Adrenal gland (tissue), 12 donors: Measurements from ENCODE around the gene ATP11A. TPM values are rescaled to one million over a fixed set of nuclear protein-coding genes. Genes with fewer than 3 reads are reported as not detected.

Experiments used
- DNase-seq, 7 donors: peaks; one replicate each; pipeline ENCODE4 v3.0.0-alpha.2; 2019 to 2020
- H3K27ac ChIP-seq, 5 donors: fragments of 200-600 bp; sonication (generic) in 4 of 5; 1 replicate in 3 of 5; 2 replicates in 2 of 5; pipeline versions ENCODE4 v1.5.1 to v1.8.0; 2016 to 2020; ENCODE audit warnings: mild to moderate bottlenecking in 1 of 5
- H3K27me3 ChIP-seq: fragments of 200-600 bp; 2 replicates; pipeline ENCODE4 v1.8.0; 2021
- H3K36me3 ChIP-seq, 2 donors: fragments of 200-600 bp; replicated peaks in 1 of 2; 1 replicate in 1 of 2; 2 replicates in 1 of 2; pipeline versions ENCODE4 v1.5.1 to v1.8.0; 2018 to 2022
- H3K4me1 ChIP-seq, 2 donors: fragments of 200-600 bp; replicated peaks in 1 of 2; 1 replicate in 1 of 2; 2 replicates in 1 of 2; pipeline versions ENCODE4 v1.5.1 to v1.8.0; 2018 to 2021
- H3K4me3 ChIP-seq, 4 donors: fragments of 200-600 bp; sonication (generic) in 3 of 4; one replicate each; pipeline ENCODE4 v1.5.1; 2016 to 2018
- H3K9me3 ChIP-seq, 3 donors: fragments of 200-600 bp; sonication (generic) in 1 of 3; replicated peaks in 1 of 3; 1 replicate in 2 of 3; 2 replicates in 1 of 3; pipeline versions ENCODE4 v1.5.1 to v1.8.0; 2016 to 2021
- CTCF ChIP-seq, 6 experiments: fragments of 450-650 bp in 4 of 6; fragments of 200-600 bp in 2 of 6; sonication (generic) in 1 of 6; IDR thresholded peaks; 1 replicate in 5 of 6; 2 replicates in 1 of 6; pipeline versions ENCODE4 v1.5.1 to v1.8.0; 2016 to 2021; ENCODE audit warnings: antibody characterized with exemption in 6 of 6, mild to moderate bottlenecking in 2 of 6, moderate library complexity in 1 of 6
- POLR2A ChIP-seq, 2 donors: fragments of 450-650 bp; IDR thresholded peaks; one replicate each; pipeline ENCODE4 v1.6.1; 2017; ENCODE audit warnings: antibody characterized with exemption in 2 of 2, mild to moderate bottlenecking in 2 of 2, moderate library complexity in 1 of 2
- WGBS, 4 donors: extraction: QIAGEN DNeasy Blood & Tissue Kit in 2 of 4; methylation state at CpG; one replicate each; pipeline versions ENCODE4 v1.1.5 to v1.1.7; 2013 to 2017; 5-methylcytosine and 5-hydroxymethylcytosine counted together
- intact Hi-C, 2 donors: fragments of 100-400 bp; cut with DNase I; formaldehyde crosslinking; loops; one replicate each; pipeline versions ENCODE4 v1.14.1 to v1.15.0; 2022 to 2023
- polyA plus RNA-seq, 3 donors: library from polyadenylated mRNA; stranded (reverse); fragments of 200-250 nt in 2 of 3; fragments of 350-450 nt in 1 of 3; fragmentation: Illumina TruSeq in 1 of 3; extraction: RNeasy Lipid Tissue Mini Kit (QIAGEN cat#74804) in 1 of 3; gene quantifications; one replicate each; pipeline ENCODE4 v1.2.3, GENCODE V29; 2013 to 2014
- total RNA-seq, 9 donors: library from RNA; depleted of rRNA in 4 of 9; stranded (reverse); fragments of >200 nt in 4 of 9; fragments of 120-200 nt in 1 of 9; fragmentation: NEBNext Ultra II Directional in 1 of 9; extraction: Animal tissue kit (Norgen Biotek cat#: 25700) in 1 of 9; gene quantifications; one replicate each; pipeline versions ENCODE4 v1.1.0 to v1.2.4, GENCODE V29; 2013 to 2023
- donor health status: healthy with polysubstance abuse.
- donor health status: Bipolar disorder and iron deficiency.
- donor health status: DM: yes; HTN: yes; CAD: no.
- donor health status: DM: no; HTN: no; CAD: no.
- donor health status: DM: no; HTN: no; CAD: no.
- donor health status: DM: yes; HTN: yes; CAD: no.

The ATP11A gene
- total and polyA plus RNA-seq, 12 donors, result 6.0 to 94.1 (median 29.8) TPM

GRCh38 chr13:112709825-112710783 lies 20.3 kb downstream of the ATP11A start:
- Histone ChIP-seq H3K27me3 (no peaks in the 10 kb centered on the region), H3K9me3 (no peaks in the 10 kb centered on the region), H3K36me3 (no peaks in the 10 kb centered on the region), H3K27ac (peak overlapping the region in 3 of 5 donors; percentile 79 to 95 (median 89)), H3K4me3 (no peak overlapping the region), H3K4me1 (peaks cover 12 to 20% of the 10 kb centered on the region in 2 donors)
- intact Hi-C loops, result no loop called here
- TF ChIP-seq POLR2A (IDR thresholded peaks at IDR 0.05) (no peak), CTCF (IDR thresholded peaks at IDR 0.05) (no peak)
- peak in 1 of 7 donors; percentile 12 for DNase-seq
- WGBS, 4 donors, result 86 to 92% (median 90%) methylated on average over 19 to 26 of the region's 26 CpGs

- H3K36me3 ChIP-seq, result no peaks in the 10 kb centered on the region
- H3K9me3 ChIP-seq, result no peaks in the 10 kb centered on the region
- H3K27ac ChIP-seq, result peak overlapping the region; percentile 64 to 95 (median 83)
- peak in 1 of 7 donors; percentile 25 for DNase-seq
- intact Hi-C loops, result no loop called here
- 78 to 84% (median 83%) methylated on average over 19 to 22 of the region's 22 CpGs for WGBS, 4 donors
- TF ChIP-seq CTCF (IDR thresholded peaks at IDR 0.05), result peak in 1 of 6 experiments; percentile 27
- TF ChIP-seq POLR2A (IDR thresholded peaks at IDR 0.05), result no peak
- H3K4me3 ChIP-seq, result peak overlapping the region in 1 of 4 donors; percentile 9
- H3K27me3 ChIP-seq, result no peaks in the 10 kb centered on the region
- peaks cover 12 to 20% of the 10 kb centered on the region in 2 donors for H3K4me1 ChIP-seq
Observed at GRCh38 chr13:112710855-112711527, 21.2 kb downstream of the ATP11A start.

GRCh38 chr13:112711528-112712265 lies 21.9 kb downstream of the ATP11A start:
- Histone ChIP-seq H3K27ac (peak overlapping the region; percentile 64 to 95 (median 83)), H3K27me3 (no peaks in the 10 kb centered on the region), H3K4me1 (peaks cover 12 to 20% of the 10 kb centered on the region in 2 donors), H3K36me3 (no peaks in the 10 kb centered on the region), H3K4me3 (peak overlapping the region in 1 of 4 donors; percentile 9), H3K9me3 (no peaks in the 10 kb centered on the region)
- peak; percentile 20 to 82 for TF ChIP-seq POLR2A (IDR thresholded peaks at IDR 0.05)
- TF ChIP-seq CTCF (IDR thresholded peaks at IDR 0.05), result peak in 3 of 6 experiments; percentile 17 to 24 (median 19)
- 13 to 15% (median 14%) methylated on average over 15 to 22 of the region's 22 CpGs for WGBS, 4 donors
- DNase-seq, result peak; percentile 75 to 95 (median 91)
- intact Hi-C loops, result no loop called here
